Inflammatory macrophage treated with lipopolysaccharide for 4 hours (primary cell): ENCODE data around the gene UXS1.

ENCODE experiments used
- DNase-seq: peaks from one replicate; pipeline ENCODE4 v3.0.0-alpha.2; 2020

The UXS1 gene

GRCh38 chr2:106107509-106108131 lies 86.5 kb downstream of the UXS1 start:
- DNase-seq, result peak; percentile 58

- DNase-seq, result no peak
Observed at GRCh38 chr2:106106622-106107508, 87.2 kb downstream of the UXS1 start.

- DNase-seq, result no peak
Observed at GRCh38 chr2:106105151-106105922, 88.8 kb downstream of the UXS1 start.

GRCh38 chr2:106104332-106105062 lies 89.6 kb downstream of the UXS1 start:
- peak; percentile 48 for DNase-seq

- DNase-seq, result no peak
Observed at GRCh38 chr2:106099691-106100090, 94.4 kb downstream of the UXS1 start.

GRCh38 chr2:106098664-106099063 lies 95.4 kb downstream of the UXS1 start:
- DNase-seq, result no peak

- no peak for DNase-seq
Observed at GRCh38 chr2:106098081-106098480, 96.0 kb downstream of the UXS1 start.

GRCh38 chr2:106097038-106098000 lies 96.8 kb downstream of the UXS1 start:
- no peak for DNase-seq

- DNase-seq, result no peak
Observed at GRCh38 chr2:106096299-106097037, 97.6 kb downstream of the UXS1 start.

GRCh38 chr2:106095478-106096298 lies 98.4 kb downstream of the UXS1 start:
- DNase-seq, result no peak

- no peak for DNase-seq
Observed at GRCh38 chr2:106094131-106094841, 99.8 kb downstream of the UXS1 start.

GRCh38 chr2:106090916-106091618 lies 103.0 kb downstream of the UXS1 start:
- no peak for DNase-seq

GRCh38 chr2:106089611-106090010 lies 104.5 kb downstream of the UXS1 start:
- DNase-seq, result no peak

- DNase-seq, result peak; percentile 10
Observed at GRCh38 chr2:106085181-106085940, 108.7 kb downstream of the UXS1 start.

GRCh38 chr2:106080959-106081358 lies 113.1 kb downstream of the UXS1 start:
- DNase-seq, result no peak

- DNase-seq, result no peak
Observed at GRCh38 chr2:106078096-106078495, 116.0 kb downstream of the UXS1 start.

GRCh38 chr2:106076941-106077340 lies 117.2 kb downstream of the UXS1 start:
- no peak for DNase-seq

- DNase-seq, result no peak
Observed at GRCh38 chr2:106075048-106075447, 119.1 kb downstream of the UXS1 start.
